CD4-positive, alpha-beta T cell treated with Interferon alpha-2 for 1 hour (primary cell): Measurements from ENCODE around the gene TMEM53.

Source experiments
- DNase-seq, 2 donors: peaks; one replicate each; pipeline ENCODE4 v3.0.0-alpha.2; 2020 to 2022

Gene TMEM53

GRCh38 chr1:44624268-44624901 is 49.9 kb downstream of the TMEM53 start:
- no peak for DNase-seq

GRCh38 chr1:44621841-44622286 is 52.4 kb downstream of the TMEM53 start:
- DNase-seq = no peak

DNA sequence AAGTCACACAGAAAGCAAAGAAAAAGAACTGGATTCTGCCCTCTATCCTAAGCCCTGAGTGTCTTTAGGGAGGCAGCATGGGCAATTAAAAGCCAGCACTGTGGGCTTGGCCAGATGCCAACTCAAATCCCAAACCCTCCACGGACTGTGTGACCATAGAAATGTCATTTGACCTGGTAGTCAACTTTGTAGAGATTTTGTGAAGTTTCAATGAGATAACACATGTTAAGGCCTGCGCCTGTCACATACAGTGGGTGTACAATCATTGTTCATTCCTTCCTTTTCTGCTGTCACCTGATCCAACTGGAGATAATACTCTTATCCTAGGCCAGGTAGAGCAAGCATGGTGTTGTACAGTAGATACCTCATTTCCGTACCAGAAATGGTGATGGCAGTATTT is 54.2 kb downstream of the TMEM53 start:
- no peak for DNase-seq

GRCh38 chr1:44619261-44619900 is 54.9 kb downstream of the TMEM53 start:
- no peak for DNase-seq

GRCh38 chr1:44617703-44618029 is 56.6 kb downstream of the TMEM53 start:
- DNase-seq = no peak

GRCh38 chr1:44616991-44617702 is 57.1 kb downstream of the TMEM53 start:
- no peak for DNase-seq

DNA sequence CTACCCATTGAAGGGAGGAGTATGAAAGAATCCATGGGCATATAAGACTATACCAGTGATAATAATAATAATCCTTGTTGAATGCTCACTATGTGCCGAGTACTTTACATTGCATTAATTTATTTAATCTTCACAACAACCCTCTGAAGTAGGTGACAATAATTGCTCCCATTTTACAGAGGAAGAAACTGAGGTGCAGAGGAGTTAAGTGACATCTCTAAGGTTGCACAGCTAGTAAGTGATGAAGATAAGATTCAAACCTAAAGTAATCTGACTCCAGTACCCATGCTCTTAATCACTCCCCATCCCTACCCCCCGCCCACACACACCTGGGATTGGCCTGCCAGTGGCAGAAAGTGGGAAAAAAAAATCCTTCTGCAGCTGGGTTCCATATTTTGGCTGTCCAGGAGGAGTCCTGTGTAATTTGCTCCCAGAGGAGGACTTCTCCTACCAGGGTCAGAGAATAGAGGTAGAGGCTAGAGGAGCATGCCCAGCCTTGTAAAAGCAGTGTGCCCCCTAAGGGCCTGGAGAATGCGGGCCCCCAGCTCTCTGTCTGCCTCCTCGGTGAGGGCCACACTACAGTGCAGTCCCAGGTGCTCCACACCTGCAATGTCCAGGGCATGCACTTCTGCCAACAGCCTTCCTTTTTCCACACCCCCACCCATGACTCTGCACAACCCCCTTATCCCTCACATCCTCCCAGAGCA is 57.8 kb downstream of the TMEM53 start:
- no peak for DNase-seq

DNA sequence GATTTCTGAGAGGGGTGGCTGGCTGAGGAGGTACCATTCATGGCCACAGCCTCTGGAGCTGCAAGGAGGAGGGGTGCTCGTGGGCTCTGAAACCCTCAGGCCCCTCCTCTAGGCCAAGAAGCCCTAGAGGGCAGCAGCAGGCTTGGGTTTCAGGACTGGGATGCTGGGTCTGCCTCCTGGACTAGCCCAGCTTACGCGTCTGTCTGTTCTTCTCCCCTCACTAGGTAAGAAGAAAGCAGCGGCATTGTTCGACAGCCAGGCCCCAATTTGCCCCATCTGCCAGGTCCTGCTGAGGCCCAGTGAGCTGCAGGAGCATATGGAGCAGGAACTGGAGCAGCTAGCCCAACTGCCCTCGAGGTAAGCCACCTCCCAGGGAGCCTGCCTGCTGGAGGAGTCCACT is 60.3 kb downstream of the TMEM53 start:
- DNase-seq = no peak

DNA sequence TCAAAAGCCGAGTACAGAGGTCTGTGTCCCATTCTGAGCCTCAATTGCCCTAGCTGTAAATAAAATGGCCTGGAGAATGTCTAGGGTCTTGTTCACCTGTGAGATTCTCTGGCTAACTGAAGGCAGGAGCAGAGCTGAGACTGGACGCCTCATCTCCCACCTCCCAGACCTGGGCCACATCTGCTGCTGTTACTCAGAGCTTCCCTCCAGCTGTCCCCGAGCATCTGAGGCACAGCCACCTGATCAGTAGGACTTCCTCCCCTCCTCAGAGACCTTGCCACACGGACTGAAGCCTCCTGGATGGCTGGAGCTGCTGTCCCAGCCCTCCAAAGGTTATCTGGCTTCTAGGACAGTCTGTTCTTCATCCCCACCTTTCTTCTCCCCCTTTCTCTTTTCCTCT is 62.4 kb downstream of the TMEM53 start:
- no peak for DNase-seq

- no peak for DNase-seq
These were observed 62.9 kb downstream of the TMEM53 start for GRCh38 chr1:44611419-44611818.

DNA sequence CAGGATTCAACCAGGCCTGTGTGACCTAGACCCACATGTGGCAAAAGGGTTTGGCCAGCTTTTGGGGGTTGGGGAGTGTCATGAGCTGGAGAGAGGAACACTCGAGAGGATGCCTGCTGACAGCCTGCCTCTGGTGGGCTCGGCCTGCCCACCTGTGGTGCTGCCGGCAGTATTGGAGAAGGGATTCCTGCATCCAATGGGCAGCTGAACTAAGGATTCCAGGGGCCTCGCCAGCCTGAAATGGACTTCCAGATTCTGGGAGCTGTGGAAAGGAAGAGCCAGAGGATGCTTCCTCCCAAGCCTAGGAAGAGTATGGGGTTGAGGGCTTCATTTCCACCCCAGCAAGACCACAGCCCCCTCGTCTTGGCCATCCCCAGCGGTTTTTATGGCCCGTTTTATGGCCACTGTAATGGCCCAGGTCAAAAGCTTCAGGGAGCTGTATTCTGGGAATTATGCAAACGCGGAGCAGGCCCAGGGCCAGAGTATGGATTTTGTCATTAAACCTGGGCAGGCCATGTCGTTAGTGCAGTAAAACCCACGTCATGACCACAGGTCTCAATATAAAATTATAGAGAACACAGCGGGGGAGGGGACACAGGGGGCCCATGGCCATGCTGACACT is 63.6 kb downstream of the TMEM53 start:
- DNase-seq = no peak

GRCh38 chr1:44609768-44610526 is 64.3 kb downstream of the TMEM53 start:
- no peak for DNase-seq

DNA sequence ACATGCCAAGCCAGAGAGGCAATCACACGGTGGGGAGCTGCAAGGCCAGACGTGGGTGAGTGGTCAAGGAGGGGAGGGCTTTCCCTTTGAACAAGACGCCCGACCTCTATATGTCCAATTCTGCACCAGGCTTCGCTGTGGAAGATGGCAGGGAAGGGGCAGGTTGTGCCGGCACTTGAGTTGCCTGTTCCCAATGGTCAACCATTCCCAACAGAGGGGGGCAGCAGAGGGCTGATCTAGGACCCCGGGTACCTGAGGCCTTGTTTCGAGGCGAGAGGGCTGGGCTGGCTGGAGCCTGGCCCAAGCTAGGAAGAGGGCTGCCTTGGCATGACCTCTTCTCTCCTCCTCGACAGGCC is 64.9 kb downstream of the TMEM53 start:
- DNase-seq = peak in 1 of 2 donors; percentile 21

- no peak for DNase-seq
These were observed 66.1 kb downstream of the TMEM53 start for GRCh38 chr1:44608141-44608540.

GRCh38 chr1:44606701-44607281 is 67.5 kb downstream of the TMEM53 start:
- DNase-seq = no peak

DNA sequence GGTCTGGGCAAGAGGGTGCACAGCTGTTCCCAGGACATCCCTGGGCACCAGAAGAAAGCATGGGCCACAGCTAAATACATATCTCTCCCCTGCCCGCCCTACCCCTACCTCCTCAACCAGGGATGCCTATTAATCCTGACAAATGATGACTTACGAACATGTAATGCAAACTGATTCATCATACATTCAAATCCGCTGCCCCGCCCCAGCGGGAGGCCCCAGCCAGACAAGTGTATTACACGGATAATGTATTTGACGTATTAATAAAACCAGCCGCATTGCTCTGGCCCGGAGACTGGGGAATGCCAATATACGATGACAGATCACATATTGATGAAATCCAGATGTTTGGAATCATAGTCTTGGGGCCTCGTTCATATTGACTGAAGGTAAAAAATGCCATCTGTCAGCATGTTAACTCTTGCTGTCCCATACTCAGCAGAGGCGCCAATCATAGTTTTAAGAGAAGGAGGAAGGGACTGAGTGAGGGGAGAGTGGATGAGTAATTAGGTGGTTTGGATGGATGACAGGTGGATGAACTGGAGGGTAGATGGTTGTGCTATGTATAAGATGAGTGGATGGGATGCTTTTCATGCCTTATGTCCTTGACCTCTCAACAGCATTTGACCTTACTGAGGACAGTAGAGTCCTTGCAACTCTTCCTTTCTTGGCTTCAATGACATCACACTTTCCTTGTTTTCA is 68.2 kb downstream of the TMEM53 start:
- DNase-seq = no peak

DNA sequence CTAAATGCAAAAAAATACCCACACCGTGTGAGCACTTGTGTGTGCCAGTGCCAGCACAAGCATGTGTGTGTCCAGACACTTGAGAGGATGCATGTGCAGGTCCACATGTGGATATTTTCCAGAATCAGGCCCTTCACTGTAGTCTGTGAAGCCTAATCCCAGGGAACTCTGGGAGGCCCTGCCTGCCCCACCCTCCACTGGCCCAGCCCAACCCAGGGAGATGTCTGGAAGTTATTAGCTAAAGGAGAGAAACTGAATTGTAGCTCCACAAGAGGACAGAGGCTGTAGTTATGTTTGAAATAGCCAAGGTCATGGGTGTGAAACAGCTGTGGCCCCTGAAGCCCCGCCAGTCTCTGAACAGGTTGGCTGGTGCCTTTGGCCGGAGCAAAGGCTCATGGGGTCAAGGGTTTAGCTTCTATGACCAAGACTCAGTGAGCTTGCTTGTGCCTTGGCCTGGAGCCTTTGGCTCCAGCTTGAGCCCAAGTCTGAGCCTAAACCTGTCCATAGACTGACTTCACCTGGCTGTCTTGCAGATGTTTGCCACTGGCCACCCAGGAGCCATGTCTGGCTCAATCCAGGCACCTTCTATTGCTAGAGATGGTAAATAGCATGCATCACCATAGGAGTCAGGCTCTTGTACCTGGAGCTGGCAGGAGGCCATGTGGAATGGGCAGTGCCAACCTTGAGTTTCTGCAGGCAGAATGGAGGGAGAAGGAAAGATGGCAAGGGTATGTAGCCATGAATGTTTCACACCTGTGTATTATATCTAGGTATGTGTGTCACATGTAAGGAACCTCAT is 69.9 kb downstream of the TMEM53 start:
- DNase-seq = no peak

GRCh38 chr1:44603718-44604117 is 70.6 kb downstream of the TMEM53 start:
- DNase-seq = no peak
